Endothelial cell (in vitro differentiated cells): ENCODE results near the gene MIPEP. TPM values are rescaled to one million over a fixed set of nuclear protein-coding genes. Genes with fewer than 3 reads are reported as not detected.

Source experiments
- DNase-seq: peaks from one replicate; pipeline ENCODE4 v3.0.0; 2021; ENCODE audit warnings: low spot score
- H3K27ac Mint-ChIP-seq: one replicate; pipeline ENCODE4 v1.8.0; 2021; ENCODE audit warnings: mixed read lengths, inconsistent platforms; ENCODE audit not compliant: unreplicated experiment
- H3K27me3 Mint-ChIP-seq: one replicate; pipeline ENCODE4 v1.8.0; 2021; ENCODE audit warnings: mild to moderate bottlenecking, moderate library complexity, mixed read lengths, inconsistent platforms; ENCODE audit not compliant: unreplicated experiment
- H3K36me3 Mint-ChIP-seq: one replicate; pipeline ENCODE4 v1.8.0; 2021; ENCODE audit warnings: mild to moderate bottlenecking, low read depth, mixed read lengths, inconsistent platforms; ENCODE audit not compliant: unreplicated experiment
- H3K4me1 Mint-ChIP-seq: one replicate; pipeline ENCODE4 v1.8.0; 2021; ENCODE audit warnings: mild to moderate bottlenecking, mixed read lengths, inconsistent platforms; ENCODE audit not compliant: unreplicated experiment
- H3K4me3 Mint-ChIP-seq: one replicate; pipeline ENCODE4 v1.8.0; 2021; ENCODE audit warnings: mild to moderate bottlenecking, mixed read lengths, inconsistent platforms; ENCODE audit not compliant: unreplicated experiment
- H3K9me3 Mint-ChIP-seq: one replicate; pipeline ENCODE4 v1.8.0; 2021; ENCODE audit warnings: mixed read lengths, inconsistent platforms; ENCODE audit not compliant: unreplicated experiment
- total RNA-seq: library from RNA; stranded (reverse); fragmentation: NEBNext Ultra II Directional; extraction: Animal tissue kit (Norgen Biotek cat#: 25700); gene quantifications from one replicate; pipeline ENCODE4 v1.2.1, GENCODE V29; 2021; ENCODE audit not compliant: unreplicated experiment
- TF ChIP-seq, protein P1 (sequence below): fragments of 200-600 bp; sonication (generic); IDR thresholded peaks from one replicate; pipeline ENCODE4 v1.5.0; 2021; ENCODE audit warnings: antibody characterized with exemption; ENCODE audit not compliant: unreplicated experiment

MIPEP gene
- total RNA-seq, 1 donor from 2014 or later, result 8.8 TPM

DNA sequence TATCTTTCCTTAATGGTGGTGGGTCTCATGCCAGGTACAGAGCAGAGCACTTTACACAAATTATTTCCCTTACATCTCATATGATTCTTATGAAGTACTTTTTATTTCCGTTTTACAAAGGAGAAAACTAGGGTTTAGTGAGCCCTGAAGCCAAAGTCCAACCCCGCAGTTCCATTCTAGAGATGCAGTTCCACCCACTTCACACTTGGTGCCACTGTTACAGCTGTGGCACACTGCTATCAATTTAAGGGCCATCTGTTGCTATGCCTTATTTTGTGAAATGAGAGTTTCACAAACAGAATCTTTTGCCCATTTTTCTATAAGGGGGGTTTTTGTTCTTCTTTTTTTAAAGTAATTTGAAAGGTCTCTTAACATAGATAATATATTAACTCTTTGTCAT, 12.9 kb downstream of the MIPEP start:
- H3K9me3 Mint-ChIP-seq, result no peaks in the 10 kb centered on the region
- H3K36me3 Mint-ChIP-seq, result no peaks in the 10 kb centered on the region
- DNase-seq, result no peak
- no peak overlapping the region for H3K27ac Mint-ChIP-seq
- no peaks in the 10 kb centered on the region for H3K4me1 Mint-ChIP-seq
- H3K4me3 Mint-ChIP-seq, result no peak overlapping the region
- peaks cover 2% of the 10 kb centered on the region for H3K27me3 Mint-ChIP-seq
- TF ChIP-seq, protein P1, sequence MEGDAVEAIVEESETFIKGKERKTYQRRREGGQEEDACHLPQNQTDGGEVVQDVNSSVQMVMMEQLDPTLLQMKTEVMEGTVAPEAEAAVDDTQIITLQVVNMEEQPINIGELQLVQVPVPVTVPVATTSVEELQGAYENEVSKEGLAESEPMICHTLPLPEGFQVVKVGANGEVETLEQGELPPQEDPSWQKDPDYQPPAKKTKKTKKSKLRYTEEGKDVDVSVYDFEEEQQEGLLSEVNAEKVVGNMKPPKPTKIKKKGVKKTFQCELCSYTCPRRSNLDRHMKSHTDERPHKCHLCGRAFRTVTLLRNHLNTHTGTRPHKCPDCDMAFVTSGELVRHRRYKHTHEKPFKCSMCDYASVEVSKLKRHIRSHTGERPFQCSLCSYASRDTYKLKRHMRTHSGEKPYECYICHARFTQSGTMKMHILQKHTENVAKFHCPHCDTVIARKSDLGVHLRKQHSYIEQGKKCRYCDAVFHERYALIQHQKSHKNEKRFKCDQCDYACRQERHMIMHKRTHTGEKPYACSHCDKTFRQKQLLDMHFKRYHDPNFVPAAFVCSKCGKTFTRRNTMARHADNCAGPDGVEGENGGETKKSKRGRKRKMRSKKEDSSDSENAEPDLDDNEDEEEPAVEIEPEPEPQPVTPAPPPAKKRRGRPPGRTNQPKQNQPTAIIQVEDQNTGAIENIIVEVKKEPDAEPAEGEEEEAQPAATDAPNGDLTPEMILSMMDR, result no peak

GRCh38 chr13:23871616-23872220, 17.5 kb downstream of the MIPEP start:
- DNase-seq, result no peak
- H3K27me3 Mint-ChIP-seq, result no peaks in the 10 kb centered on the region

GRCh38 chr13:23870356-23871140, 18.7 kb downstream of the MIPEP start:
- no peak for DNase-seq
- Mint-ChIP-seq H3K4me1 (no peaks in the 10 kb centered on the region), H3K27ac (no peak overlapping the region), H3K4me3 (no peak overlapping the region), H3K27me3 (no peaks in the 10 kb centered on the region), H3K36me3 (no peaks in the 10 kb centered on the region), H3K9me3 (no peaks in the 10 kb centered on the region)
- TF ChIP-seq, protein P1, result no peak

More at GRCh38 chr13:23871616-23872220, 17.5 kb downstream of the MIPEP start:
- Mint-ChIP-seq H3K27ac (no peak overlapping the region), H3K4me3 (no peak overlapping the region), H3K9me3 (no peaks in the 10 kb centered on the region), H3K36me3 (no peaks in the 10 kb centered on the region), H3K4me1 (no peaks in the 10 kb centered on the region)
- TF ChIP-seq, protein P1, result peak; percentile 77

DNA sequence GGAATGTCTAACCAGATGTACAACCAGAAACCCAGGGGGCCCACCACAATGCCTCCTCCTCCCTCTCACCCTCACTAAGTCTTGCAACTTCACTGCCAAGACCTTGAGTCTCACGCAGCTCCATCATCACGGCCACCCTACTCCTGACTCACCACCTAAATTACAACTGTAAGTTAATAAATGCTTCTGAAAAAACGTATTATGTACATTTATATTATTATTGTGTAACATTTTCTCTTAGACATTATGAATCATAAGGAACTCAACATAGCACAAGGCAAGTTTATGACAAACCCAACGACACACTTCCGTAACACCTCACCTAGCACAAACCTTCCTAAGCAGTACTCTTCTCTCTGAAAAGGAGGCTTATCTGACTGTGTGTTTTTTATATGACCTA, 20.7 kb downstream of the MIPEP start:
- H3K4me3 Mint-ChIP-seq, result no peak overlapping the region
- no peak overlapping the region for H3K27ac Mint-ChIP-seq
- no peaks in the 10 kb centered on the region for H3K27me3 Mint-ChIP-seq
- H3K9me3 Mint-ChIP-seq, result no peaks in the 10 kb centered on the region
- no peaks in the 10 kb centered on the region for H3K36me3 Mint-ChIP-seq
- no peaks in the 10 kb centered on the region for H3K4me1 Mint-ChIP-seq
- TF ChIP-seq, protein P1, result no peak
- DNase-seq, result no peak

DNA sequence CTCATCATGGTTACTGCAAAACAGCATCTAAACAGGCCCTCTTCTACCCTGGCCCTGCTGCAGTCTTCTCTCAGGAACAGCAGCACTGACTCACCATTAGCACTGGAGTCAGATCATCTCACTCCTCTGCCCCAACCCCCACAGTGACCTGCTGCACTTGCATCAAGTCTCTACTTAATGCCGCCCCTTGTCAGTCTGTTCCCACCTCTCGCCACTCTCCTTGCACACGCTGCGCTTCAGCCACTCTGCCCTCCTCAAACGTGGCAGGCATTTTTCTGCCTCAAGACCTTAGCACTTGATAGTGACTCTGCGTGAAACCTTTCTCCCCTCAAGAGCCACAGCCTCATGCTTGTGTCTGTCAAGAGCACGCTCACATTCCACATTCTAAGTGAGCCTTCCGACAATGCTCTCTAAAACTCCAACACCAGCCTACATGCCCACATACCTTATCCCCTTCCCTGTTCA, 22.1 kb downstream of the MIPEP start:
- no peak for DNase-seq
- Mint-ChIP-seq H3K4me3 (no peak overlapping the region), H3K4me1 (no peaks in the 10 kb centered on the region), H3K27ac (no peak overlapping the region), H3K9me3 (no peaks in the 10 kb centered on the region), H3K36me3 (no peaks in the 10 kb centered on the region), H3K27me3 (no peaks in the 10 kb centered on the region)
- TF ChIP-seq, protein P1, result no peak
